ENCODE results near the gene LIN7B. TPM values are rescaled to one million over a fixed set of nuclear protein-coding genes. Genes with fewer than 3 reads are reported as not detected.

LIN7B gene
- total and polyA plus RNA-seq, 2 of the 13 experiments (the other 11 are each of a cell fraction or from before 2014, with no cell fraction given): 5.3 to 7.6 TPM

DNA sequence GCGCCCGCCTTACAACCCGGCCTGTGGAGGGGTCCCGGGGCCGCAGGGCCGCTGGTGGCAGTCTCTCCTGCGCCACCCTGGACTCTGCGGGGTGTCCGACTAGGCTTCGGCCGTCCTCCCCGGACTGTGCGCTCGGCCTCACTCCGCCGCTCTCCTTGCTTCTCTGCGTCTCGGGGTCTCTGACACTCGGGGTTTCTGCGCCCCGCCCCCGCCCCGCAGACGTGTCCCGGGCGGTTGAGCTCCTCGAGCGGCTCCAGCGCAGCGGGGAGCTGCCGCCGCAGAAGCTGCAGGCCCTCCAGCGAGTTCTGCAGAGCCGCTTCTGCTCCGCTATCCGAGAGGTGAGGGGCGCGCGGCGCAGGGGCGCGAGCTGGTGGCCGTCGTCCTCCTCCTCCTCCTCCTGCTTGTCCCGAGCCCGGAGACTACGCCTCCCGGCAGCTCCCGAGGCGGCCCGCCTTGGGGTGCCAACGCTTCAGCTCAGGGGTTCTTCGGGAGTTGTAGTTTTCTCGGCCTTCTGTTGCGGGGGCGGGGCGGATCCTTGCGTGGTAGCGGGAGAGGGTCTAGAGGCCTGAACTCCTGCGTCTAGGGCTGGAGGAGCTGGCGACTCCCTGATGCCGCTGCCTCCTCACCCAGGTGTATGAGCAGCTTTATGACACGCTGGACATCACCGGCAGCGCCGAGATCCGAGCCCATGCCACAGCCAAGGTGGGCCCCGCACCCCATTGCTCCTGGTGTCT is 627 bp downstream of the LIN7B start (continued):
- TF ChIP-seq, protein P1, sequence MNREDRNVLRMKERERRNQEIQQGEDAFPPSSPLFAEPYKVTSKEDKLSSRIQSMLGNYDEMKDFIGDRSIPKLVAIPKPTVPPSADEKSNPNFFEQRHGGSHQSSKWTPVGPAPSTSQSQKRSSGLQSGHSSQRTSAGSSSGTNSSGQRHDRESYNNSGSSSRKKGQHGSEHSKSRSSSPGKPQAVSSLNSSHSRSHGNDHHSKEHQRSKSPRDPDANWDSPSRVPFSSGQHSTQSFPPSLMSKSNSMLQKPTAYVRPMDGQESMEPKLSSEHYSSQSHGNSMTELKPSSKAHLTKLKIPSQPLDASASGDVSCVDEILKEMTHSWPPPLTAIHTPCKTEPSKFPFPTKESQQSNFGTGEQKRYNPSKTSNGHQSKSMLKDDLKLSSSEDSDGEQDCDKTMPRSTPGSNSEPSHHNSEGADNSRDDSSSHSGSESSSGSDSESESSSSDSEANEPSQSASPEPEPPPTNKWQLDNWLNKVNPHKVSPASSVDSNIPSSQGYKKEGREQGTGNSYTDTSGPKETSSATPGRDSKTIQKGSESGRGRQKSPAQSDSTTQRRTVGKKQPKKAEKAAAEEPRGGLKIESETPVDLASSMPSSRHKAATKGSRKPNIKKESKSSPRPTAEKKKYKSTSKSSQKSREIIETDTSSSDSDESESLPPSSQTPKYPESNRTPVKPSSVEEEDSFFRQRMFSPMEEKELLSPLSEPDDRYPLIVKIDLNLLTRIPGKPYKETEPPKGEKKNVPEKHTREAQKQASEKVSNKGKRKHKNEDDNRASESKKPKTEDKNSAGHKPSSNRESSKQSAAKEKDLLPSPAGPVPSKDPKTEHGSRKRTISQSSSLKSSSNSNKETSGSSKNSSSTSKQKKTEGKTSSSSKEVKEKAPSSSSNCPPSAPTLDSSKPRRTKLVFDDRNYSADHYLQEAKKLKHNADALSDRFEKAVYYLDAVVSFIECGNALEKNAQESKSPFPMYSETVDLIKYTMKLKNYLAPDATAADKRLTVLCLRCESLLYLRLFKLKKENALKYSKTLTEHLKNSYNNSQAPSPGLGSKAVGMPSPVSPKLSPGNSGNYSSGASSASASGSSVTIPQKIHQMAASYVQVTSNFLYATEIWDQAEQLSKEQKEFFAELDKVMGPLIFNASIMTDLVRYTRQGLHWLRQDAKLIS (CRISPR knock-in tag; IDR thresholded peaks at IDR 0.05): no peak
- TF ChIP-seq GZF1 (CRISPR knock-in tag; IDR thresholded peaks at IDR 0.05) (0 out of 2 replicates have a peak, but pooled peaks have one; percentile 59), ZNF225 (CRISPR knock-in tag; IDR thresholded peaks at IDR 0.05) (0 out of 2 replicates have a peak, but pooled peaks have one; percentile 60), ZBTB20 (CRISPR knock-in tag; IDR thresholded peaks at IDR 0.05; ENCODE audit: borderline replicate concordance, low read depth) (0 out of 2 replicates have a peak, but pooled peaks have one; percentile 41), HMG20B (CRISPR knock-in tag; conservative IDR thresholded peaks at IDR 0.05) (no peak), HNRNPL (IDR thresholded peaks at IDR 0.05; ENCODE audit: low read depth, low read length) (no peak), PTBP1 (IDR thresholded peaks at IDR 0.05; ENCODE audit: low read depth, low read length, poor library complexity, severe bottlenecking) (no peak), NFIC (IDR thresholded peaks at IDR 0.05; ENCODE audit: low read length) (no peak), ADNP (CRISPR knock-in tag; IDR thresholded peaks at IDR 0.05) (no peak), ZNF367 (CRISPR knock-in tag; IDR thresholded peaks at IDR 0.05; ENCODE audit: borderline replicate concordance) (no peak), ZNF629 (CRISPR knock-in tag; conservative IDR thresholded peaks at IDR 0.05) (no peak)
- TF ChIP-seq, protein P2, sequence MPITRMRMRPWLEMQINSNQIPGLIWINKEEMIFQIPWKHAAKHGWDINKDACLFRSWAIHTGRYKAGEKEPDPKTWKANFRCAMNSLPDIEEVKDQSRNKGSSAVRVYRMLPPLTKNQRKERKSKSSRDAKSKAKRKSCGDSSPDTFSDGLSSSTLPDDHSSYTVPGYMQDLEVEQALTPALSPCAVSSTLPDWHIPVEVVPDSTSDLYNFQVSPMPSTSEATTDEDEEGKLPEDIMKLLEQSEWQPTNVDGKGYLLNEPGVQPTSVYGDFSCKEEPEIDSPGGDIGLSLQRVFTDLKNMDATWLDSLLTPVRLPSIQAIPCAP (CRISPR knock-in tag; IDR thresholded peaks at IDR 0.05; ENCODE audit: low read depth): no peak
- TF ChIP-seq, protein P3, sequence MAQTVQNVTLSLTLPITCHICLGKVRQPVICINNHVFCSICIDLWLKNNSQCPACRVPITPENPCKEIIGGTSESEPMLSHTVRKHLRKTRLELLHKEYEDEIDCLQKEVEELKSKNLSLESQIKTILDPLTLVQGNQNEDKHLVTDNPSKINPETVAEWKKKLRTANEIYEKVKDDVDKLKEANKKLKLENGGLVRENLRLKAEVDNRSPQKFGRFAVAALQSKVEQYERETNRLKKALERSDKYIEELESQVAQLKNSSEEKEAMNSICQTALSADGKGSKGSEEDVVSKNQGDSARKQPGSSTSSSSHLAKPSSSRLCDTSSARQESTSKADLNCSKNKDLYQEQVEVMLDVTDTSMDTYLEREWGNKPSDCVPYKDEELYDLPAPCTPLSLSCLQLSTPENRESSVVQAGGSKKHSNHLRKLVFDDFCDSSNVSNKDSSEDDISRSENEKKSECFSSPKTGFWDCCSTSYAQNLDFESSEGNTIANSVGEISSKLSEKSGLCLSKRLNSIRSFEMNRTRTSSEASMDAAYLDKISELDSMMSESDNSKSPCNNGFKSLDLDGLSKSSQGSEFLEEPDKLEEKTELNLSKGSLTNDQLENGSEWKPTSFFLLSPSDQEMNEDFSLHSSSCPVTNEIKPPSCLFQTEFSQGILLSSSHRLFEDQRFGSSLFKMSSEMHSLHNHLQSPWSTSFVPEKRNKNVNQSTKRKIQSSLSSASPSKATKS (CRISPR knock-in tag; IDR thresholded peaks at IDR 0.05): no peak
- TF ChIP-seq, protein P4, sequence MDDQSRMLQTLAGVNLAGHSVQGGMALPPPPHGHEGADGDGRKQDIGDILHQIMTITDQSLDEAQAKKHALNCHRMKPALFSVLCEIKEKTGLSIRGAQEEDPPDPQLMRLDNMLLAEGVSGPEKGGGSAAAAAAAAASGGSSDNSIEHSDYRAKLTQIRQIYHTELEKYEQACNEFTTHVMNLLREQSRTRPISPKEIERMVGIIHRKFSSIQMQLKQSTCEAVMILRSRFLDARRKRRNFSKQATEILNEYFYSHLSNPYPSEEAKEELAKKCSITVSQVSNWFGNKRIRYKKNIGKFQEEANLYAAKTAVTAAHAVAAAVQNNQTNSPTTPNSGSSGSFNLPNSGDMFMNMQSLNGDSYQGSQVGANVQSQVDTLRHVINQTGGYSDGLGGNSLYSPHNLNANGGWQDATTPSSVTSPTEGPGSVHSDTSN (CRISPR knock-in tag; IDR thresholded peaks at IDR 0.05; ENCODE audit: borderline replicate concordance): no peak
- TF ChIP-seq, protein P5, sequence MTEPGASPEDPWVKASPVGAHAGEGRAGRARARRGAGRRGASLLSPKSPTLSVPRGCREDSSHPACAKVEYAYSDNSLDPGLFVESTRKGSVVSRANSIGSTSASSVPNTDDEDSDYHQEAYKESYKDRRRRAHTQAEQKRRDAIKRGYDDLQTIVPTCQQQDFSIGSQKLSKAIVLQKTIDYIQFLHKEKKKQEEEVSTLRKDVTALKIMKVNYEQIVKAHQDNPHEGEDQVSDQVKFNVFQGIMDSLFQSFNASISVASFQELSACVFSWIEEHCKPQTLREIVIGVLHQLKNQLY (CRISPR knock-in tag; IDR thresholded peaks at IDR 0.05): no peak
- TF ChIP-seq, protein P6, sequence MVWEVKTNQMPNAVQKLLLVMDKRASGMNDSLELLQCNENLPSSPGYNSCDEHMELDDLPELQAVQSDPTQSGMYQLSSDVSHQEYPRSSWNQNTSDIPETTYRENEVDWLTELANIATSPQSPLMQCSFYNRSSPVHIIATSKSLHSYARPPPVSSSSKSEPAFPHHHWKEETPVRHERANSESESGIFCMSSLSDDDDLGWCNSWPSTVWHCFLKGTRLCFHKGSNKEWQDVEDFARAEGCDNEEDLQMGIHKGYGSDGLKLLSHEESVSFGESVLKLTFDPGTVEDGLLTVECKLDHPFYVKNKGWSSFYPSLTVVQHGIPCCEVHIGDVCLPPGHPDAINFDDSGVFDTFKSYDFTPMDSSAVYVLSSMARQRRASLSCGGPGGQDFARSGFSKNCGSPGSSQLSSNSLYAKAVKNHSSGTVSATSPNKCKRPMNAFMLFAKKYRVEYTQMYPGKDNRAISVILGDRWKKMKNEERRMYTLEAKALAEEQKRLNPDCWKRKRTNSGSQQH (CRISPR knock-in tag; IDR thresholded peaks at IDR 0.05; ENCODE audit: low read depth): no peak
- TF ChIP-seq, protein P7, sequence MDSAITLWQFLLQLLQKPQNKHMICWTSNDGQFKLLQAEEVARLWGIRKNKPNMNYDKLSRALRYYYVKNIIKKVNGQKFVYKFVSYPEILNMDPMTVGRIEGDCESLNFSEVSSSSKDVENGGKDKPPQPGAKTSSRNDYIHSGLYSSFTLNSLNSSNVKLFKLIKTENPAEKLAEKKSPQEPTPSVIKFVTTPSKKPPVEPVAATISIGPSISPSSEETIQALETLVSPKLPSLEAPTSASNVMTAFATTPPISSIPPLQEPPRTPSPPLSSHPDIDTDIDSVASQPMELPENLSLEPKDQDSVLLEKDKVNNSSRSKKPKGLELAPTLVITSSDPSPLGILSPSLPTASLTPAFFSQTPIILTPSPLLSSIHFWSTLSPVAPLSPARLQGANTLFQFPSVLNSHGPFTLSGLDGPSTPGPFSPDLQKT (CRISPR knock-in tag; IDR thresholded peaks at IDR 0.05; ENCODE audit: borderline replicate concordance): no peak

Measured in HepG2 (cell line).